NCI-H345 treated with DMSO at 0.1 percent for 48 hours (cell line): ENCODE data around the gene LTBP2.

Source experiments
- DNase-seq: peaks from one replicate; lab custom pipeline; 2025; ENCODE audit not compliant: unreplicated experiment; lab: John Stamatoyannopoulos, UW

Gene LTBP2

GRCh38 chr14:74638966-74639365, 26.9 kb upstream of the LTBP2 start:
- no peak for DNase-seq

GRCh38 chr14:74638066-74638465, 26.0 kb upstream of the LTBP2 start:
- DNase-seq: no peak

- no peak for DNase-seq
Observed at GRCh38 chr14:74637178-74637550, 25.1 kb upstream of the LTBP2 start.

GRCh38 chr14:74636424-74637177, 24.6 kb upstream of the LTBP2 start:
- DNase-seq: no peak

- no peak for DNase-seq
Observed at GRCh38 chr14:74635847-74636246, 23.8 kb upstream of the LTBP2 start.

- DNase-seq: no peak
Observed at GRCh38 chr14:74634964-74635363, 22.9 kb upstream of the LTBP2 start.

- DNase-seq: no peak
Observed at GRCh38 chr14:74634481-74634880, 22.4 kb upstream of the LTBP2 start.

- no peak for DNase-seq
Observed at GRCh38 chr14:74630881-74631690, 19.0 kb upstream of the LTBP2 start.

GRCh38 chr14:74628418-74628817, 16.4 kb upstream of the LTBP2 start:
- DNase-seq: no peak

GRCh38 chr14:74627076-74627475, 15.0 kb upstream of the LTBP2 start:
- no peak for DNase-seq

GRCh38 chr14:74622257-74622656, 10.2 kb upstream of the LTBP2 start:
- DNase-seq: no peak

GRCh38 chr14:74621556-74621955, 9.5 kb upstream of the LTBP2 start:
- no peak for DNase-seq

- no peak for DNase-seq
Observed at GRCh38 chr14:74620923-74621322, 8.9 kb upstream of the LTBP2 start.

- DNase-seq: no peak
Observed at GRCh38 chr14:74620497-74620921, 8.5 kb upstream of the LTBP2 start.

GRCh38 chr14:74619672-74620131, 7.7 kb upstream of the LTBP2 start:
- no peak for DNase-seq

GRCh38 chr14:74618078-74618952, 6.3 kb upstream of the LTBP2 start:
- no peak for DNase-seq

GRCh38 chr14:74616996-74617700, 5.1 kb upstream of the LTBP2 start:
- no peak for DNase-seq

- no peak for DNase-seq
Observed at GRCh38 chr14:74616507-74616906, 4.5 kb upstream of the LTBP2 start.

- DNase-seq: no peak
Observed at GRCh38 chr14:74615735-74616134, 3.7 kb upstream of the LTBP2 start.
